ENCODE measurements around the gene CACNB1. TPM values are rescaled to one million over a fixed set of nuclear protein-coding genes. Genes with fewer than 3 reads are reported as not detected.

CACNB1 gene
- total RNA-seq, 4 donors from 2014 or later, result 7.1 to 20.3 (median 15.0) TPM

DNA sequence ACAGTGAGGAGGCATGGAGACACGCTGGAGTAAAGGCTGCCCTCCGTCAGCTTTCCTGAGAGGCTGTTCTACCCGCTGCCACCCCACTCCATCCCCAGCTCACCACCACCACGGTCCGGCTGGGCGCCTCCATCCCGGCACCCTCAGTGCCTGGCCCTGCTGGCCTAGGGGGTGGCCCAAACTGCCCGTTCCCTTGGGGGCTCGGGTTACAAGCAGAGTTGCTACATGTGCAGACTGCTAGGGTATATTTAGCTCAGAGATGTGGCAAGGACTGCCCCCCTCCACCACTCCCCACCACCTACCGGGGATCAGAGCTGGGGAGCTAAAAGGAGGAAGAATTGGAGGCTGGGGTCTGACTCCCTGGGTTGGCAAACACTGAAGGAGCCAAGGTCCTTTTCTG lies 4.1 kb downstream of the CACNB1 start:
- DNase-seq (ENCODE audit: low spot score in 2 of 2), result no peak
- WGBS, 2 donors, result 82 to 89% methylated on average over 6 to 10 of the region's 10 CpGs
- Histone ChIP-seq H3K36me3 (peaks cover 0 to 56% (median 2%) of the 10 kb centered on the region in 3 donors), H3K4me3 (no peak overlapping the region), H3K4me1 (peaks cover 0 to 36% (median 21%) of the 10 kb centered on the region in 4 donors), H3K27me3 (no peaks in the 10 kb centered on the region), H3K27ac (no peak overlapping the region), H3K9me3 (no peaks in the 10 kb centered on the region)
- no peak for TF ChIP-seq EP300 (IDR thresholded peaks at IDR 0.05)
- TF ChIP-seq, protein P1, sequence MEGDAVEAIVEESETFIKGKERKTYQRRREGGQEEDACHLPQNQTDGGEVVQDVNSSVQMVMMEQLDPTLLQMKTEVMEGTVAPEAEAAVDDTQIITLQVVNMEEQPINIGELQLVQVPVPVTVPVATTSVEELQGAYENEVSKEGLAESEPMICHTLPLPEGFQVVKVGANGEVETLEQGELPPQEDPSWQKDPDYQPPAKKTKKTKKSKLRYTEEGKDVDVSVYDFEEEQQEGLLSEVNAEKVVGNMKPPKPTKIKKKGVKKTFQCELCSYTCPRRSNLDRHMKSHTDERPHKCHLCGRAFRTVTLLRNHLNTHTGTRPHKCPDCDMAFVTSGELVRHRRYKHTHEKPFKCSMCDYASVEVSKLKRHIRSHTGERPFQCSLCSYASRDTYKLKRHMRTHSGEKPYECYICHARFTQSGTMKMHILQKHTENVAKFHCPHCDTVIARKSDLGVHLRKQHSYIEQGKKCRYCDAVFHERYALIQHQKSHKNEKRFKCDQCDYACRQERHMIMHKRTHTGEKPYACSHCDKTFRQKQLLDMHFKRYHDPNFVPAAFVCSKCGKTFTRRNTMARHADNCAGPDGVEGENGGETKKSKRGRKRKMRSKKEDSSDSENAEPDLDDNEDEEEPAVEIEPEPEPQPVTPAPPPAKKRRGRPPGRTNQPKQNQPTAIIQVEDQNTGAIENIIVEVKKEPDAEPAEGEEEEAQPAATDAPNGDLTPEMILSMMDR (IDR thresholded peaks at IDR 0.05), result no peak
- TF ChIP-seq POLR2A (IDR thresholded peaks at IDR 0.05), result no peak

DNA sequence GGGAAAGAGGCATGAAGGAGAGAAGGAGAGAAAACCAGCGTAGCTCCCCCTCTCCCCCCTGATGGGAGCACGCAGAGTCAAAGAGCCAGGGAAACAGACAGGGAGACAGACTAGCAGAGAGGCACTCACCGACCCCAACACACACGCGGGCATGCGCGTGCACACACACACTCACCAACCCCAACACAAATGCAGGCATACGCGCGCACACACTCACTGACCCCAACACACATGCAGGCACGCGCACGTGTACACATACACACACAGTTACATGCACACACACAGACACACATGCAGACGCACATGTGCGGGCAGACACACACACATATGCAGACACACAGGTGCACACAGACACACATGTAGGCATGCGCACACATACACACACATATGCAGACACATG lies 4.6 kb downstream of the CACNB1 start:
- Histone ChIP-seq H3K27me3 (no peaks in the 10 kb centered on the region), H3K27ac (no peak overlapping the region), H3K36me3 (peaks cover 0 to 61% (median 2%) of the 10 kb centered on the region in 3 donors), H3K9me3 (no peaks in the 10 kb centered on the region), H3K4me3 (no peak overlapping the region), H3K4me1 (peaks cover 0 to 31% (median 19%) of the 10 kb centered on the region in 4 donors)
- 87 to 92% methylated on average over 16 of the region's 16 CpGs for WGBS, 2 donors
- TF ChIP-seq EP300 (IDR thresholded peaks at IDR 0.05) (no peak), POLR2A (IDR thresholded peaks at IDR 0.05) (no peak)
- TF ChIP-seq, protein P1 (IDR thresholded peaks at IDR 0.05), result no peak
- no peak for DNase-seq (ENCODE audit: low spot score in 2 of 2)

DNA sequence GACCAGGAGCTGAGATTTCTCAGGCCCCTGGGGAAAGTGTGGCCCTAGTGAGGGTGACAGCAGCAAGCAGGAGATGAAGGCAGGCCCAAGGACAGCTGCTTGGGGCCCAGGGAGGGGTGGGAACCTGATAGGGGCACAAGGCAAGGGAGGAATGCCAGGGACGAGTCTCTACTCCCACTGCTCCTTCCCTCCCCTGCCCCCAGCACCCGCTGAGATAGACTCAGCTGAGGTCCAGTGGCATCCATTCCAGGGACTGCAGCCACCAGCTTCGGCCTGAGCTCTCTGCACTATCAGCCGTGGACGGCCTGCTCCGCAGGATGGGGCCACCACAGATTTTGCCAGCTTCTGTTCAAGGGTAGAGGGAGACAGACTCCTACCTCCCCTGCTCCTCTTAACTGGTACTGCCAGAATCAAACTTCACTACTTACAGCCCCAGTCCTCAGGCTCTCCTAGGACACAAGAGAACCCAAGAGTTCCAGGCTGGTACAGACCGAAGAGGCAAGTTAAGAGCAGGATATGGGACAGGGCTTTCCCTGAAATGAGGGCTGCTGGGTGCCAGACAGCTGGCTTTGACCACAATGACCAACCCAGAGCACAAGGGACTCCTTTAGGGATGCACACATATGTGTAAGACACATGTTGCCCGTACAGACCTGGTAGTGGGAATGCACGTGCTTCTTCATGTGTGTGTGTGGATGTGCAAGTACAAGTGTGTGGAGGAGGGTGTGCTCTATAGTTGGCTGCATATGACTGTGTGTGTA lies 5.5 kb downstream of the CACNB1 start:
- DNase-seq (ENCODE audit: low spot score in 2 of 2), result no peak
- no peak overlapping the region for H3K4me3 ChIP-seq
- peaks cover 0 to 27% (median 19%) of the 10 kb centered on the region in 4 donors for H3K4me1 ChIP-seq
- no peak for TF ChIP-seq EP300 (IDR thresholded peaks at IDR 0.05)
- TF ChIP-seq, protein P1 (IDR thresholded peaks at IDR 0.05), result no peak
- TF ChIP-seq POLR2A (IDR thresholded peaks at IDR 0.05), result no peak
- H3K9me3 ChIP-seq, result no peaks in the 10 kb centered on the region
- no peaks in the 10 kb centered on the region for H3K27me3 ChIP-seq
- H3K36me3 ChIP-seq, result peaks cover 0 to 71% (median 2%) of the 10 kb centered on the region in 3 donors
- H3K27ac ChIP-seq, result no peak overlapping the region
- 88 to 89% methylated on average over 9 of the region's 9 CpGs for WGBS, 2 donors

DNA sequence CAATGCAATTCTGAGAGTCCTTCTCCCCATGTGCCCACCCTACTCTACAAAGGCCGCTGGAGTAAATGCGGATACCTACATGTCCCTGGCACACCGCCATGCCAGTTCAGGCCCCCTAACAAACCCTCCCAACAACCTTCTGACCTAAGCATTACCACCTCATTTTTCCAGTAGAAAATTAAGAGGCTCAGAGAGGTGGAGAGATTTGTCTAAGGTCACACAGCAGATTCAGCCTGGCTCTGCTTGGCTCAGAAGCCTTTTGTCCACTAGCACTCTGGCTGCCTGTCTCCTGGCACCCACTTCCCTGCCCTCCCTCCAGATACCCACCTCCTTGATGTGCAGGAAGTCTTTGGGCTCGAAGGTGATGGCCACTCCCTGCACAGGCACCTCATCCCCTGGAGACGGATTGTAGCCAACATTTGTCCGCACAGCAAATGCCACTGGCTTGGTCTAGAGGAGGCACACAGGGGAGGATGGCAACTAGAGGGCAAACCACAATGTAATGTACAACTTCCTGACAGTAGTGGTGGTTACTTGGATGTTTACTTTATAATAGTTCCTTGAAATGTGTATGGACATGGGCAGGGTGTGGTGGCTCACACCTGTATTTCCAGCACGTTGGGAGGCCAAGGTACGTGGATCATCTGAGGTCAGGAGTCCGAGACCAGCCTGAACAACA lies 10.2 kb downstream of the CACNB1 start:
- Histone ChIP-seq H3K4me3 (no peak overlapping the region), H3K9me3 (no peaks in the 10 kb centered on the region), H3K27ac (no peak overlapping the region), H3K27me3 (no peaks in the 10 kb centered on the region), H3K36me3 (peaks cover 0 to 100% (median 2%) of the 10 kb centered on the region in 3 donors), H3K4me1 (no peaks in the 10 kb centered on the region)
- TF ChIP-seq, protein P1 (IDR thresholded peaks at IDR 0.05), result no peak
- no peak for TF ChIP-seq POLR2A (IDR thresholded peaks at IDR 0.05)
- no peak for TF ChIP-seq EP300 (IDR thresholded peaks at IDR 0.05)
- WGBS, 2 donors, result 92 to 96% methylated on average over 9 of the region's 9 CpGs
- no peak for DNase-seq (ENCODE audit: low spot score in 2 of 2)

DNA sequence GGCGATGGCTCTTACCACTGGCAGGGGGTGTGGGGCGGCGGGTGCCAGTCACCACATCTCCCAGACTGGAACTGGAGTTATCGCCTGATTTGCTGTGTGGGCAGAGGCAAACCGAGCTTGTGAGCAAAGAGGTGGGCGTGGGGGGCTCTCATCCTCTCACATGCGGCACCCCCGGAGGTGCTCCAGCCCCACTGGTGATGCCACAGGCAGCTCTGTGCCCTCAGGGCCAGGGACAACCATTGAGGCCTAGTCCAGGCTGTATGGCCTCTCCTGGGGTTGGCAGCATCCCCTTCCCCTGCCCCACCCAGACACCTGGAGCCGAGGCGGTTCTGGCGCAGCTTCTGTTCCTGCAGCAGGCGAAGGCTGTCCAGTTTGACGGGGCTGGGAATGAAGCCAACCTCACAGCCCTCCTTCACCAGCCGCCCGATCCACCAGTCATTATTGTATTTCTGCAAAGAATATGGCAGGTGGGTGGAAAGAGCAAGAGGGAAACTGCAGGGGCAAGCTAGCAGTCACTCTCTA lies 10.9 kb downstream of the CACNB1 start:
- Histone ChIP-seq H3K4me1 (no peaks in the 10 kb centered on the region), H3K27ac (no peak overlapping the region), H3K9me3 (no peaks in the 10 kb centered on the region), H3K27me3 (no peaks in the 10 kb centered on the region), H3K4me3 (no peak overlapping the region), H3K36me3 (peaks cover 0 to 100% (median 2%) of the 10 kb centered on the region in 3 donors)
- no peak for DNase-seq (ENCODE audit: low spot score in 2 of 2)
- WGBS, 2 donors, result 93 to 94% methylated on average over 12 to 15 of the region's 15 CpGs
- TF ChIP-seq, protein P1 (IDR thresholded peaks at IDR 0.05), result no peak
- TF ChIP-seq EP300 (IDR thresholded peaks at IDR 0.05), result no peak
- TF ChIP-seq POLR2A (IDR thresholded peaks at IDR 0.05), result no peak

Measured in tibial nerve (tissue), 4 donors.